ENCODE data around the gene ATG9B. TPM values are rescaled to one million over a fixed set of nuclear protein-coding genes. Genes with fewer than 3 reads are reported as not detected.

Gene ATG9B
- total RNA-seq, 2 experiments from 2014 or later = 3.5 to 4.6 TPM

GRCh38 chr7:151062399-151063211 lies 38.3 kb upstream of the ATG9B start:
- intact Hi-C loops (cut with micrococcal nuclease) = no loop called here
- H3K36me3 Mint-ChIP-seq = peaks cover 9% of the 10 kb centered on the region
- H3K27ac Mint-ChIP-seq = no peak overlapping the region
- no peak overlapping the region for H3K4me3 Mint-ChIP-seq
- ChIA-PET CTCF (interaction anchor here (0.8 to 1.3 kb wide), 2 partner anchors 34 to 78 kb away, joined by 3 read pairs; partner anchors contain the start of gene ABCB8), POLR2A (interaction anchor here (0.6 kb wide), 1 partner anchor 316 kb away, joined by 5 read pairs; no protein-coding TSS in a partner anchor)
- H3K9me3 Mint-ChIP-seq = no peaks in the 10 kb centered on the region
- H3K4me1 Mint-ChIP-seq (ENCODE audit: low read depth) = peaks cover 15% of the 10 kb centered on the region
- no peaks in the 10 kb centered on the region for H3K27me3 Mint-ChIP-seq
- no peak for DNase-seq

- Mint-ChIP-seq H3K4me3 (no peak overlapping the region), H3K9me3 (no peaks in the 10 kb centered on the region), H3K36me3 (peaks cover 6% of the 10 kb centered on the region), H3K4me1 (ENCODE audit: low read depth) (peaks cover 19% of the 10 kb centered on the region), H3K27me3 (no peaks in the 10 kb centered on the region), H3K27ac (no peak overlapping the region)
- POLR2A ChIA-PET = no interaction called here
- CTCF ChIA-PET = interaction anchor here (1.3 kb wide), 1 partner anchor 34 kb away, joined by 3 read pairs; the partner anchor contains the start of gene ABCB8
- no peak for DNase-seq
- intact Hi-C loops (cut with micrococcal nuclease) = no loop called here
Measured at GRCh38 chr7:151062111-151062398, 37.8 kb upstream of the ATG9B start.

DNA sequence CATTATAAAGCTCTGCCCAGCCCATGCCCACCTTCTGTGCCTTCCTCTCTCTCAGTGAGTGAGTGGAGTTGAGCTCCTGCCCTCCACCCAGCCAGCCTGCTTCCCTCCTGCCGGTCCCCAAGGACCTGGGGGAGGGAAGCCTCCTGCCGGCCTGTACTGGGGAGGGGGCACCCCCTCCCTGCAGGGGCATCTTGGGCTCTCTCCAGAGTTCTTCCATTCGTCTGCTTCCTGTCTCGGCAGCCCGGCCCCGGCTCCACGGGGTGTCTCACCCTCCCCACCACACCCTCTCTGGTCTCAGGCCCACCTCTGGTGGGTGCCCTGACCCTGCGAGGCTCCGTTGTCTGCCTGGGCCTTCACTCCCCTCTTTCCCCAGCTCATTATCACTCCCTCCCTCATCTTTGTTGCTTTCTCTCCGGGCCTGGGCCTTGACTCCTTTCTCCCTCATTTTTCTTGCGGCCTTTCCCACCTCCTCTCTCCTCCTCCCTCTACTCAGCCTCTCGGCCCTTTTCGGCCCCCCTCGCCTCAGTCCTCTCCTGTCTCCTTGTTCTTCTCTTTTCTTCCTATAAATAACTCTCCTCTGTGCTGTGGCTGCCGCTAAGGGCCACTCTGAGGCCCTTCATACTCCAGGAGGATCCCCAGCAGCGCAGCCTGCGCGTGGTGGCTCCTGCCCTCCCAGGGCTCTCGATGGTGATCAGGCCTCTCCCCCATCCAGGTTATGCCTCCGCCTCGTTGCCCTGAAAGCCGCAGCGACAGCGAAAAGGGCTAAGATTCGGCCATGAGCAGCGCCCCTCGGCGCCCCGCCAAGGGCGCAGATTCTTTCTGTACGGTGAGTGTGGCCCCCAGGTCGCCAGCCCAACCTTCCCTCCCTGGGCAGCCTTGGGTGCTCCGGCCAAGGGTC lies 37.2 kb upstream of the ATG9B start:
- POLR2A ChIA-PET = interaction anchor here (0.7 to 1.5 kb wide), 3 partner anchors 10 to 22 kb away, joined by 3 to 4 read pairs (median 3); partner anchors contain the start of gene TMUB1
- peak overlapping the region; percentile 89 for H3K4me3 Mint-ChIP-seq
- CTCF ChIA-PET = interaction anchor here (1.7 kb wide), 3 partner anchors 33 to 63 kb away, joined by 7 to 13 read pairs (median 7); partner anchors contain the start of gene ABCB8
- peaks cover 25% of the 10 kb centered on the region for H3K4me1 Mint-ChIP-seq (ENCODE audit: low read depth)
- H3K27me3 Mint-ChIP-seq = no peaks in the 10 kb centered on the region
- intact Hi-C loops (cut with micrococcal nuclease) = no loop called here
- no peaks in the 10 kb centered on the region for H3K9me3 Mint-ChIP-seq
- H3K27ac Mint-ChIP-seq = no peak overlapping the region
- peaks cover 6% of the 10 kb centered on the region for H3K36me3 Mint-ChIP-seq
- no peak for DNase-seq

- intact Hi-C loops (cut with micrococcal nuclease) = no loop called here
- DNase-seq = peak; percentile 38
- no peak overlapping the region for H3K27ac Mint-ChIP-seq
- no peaks in the 10 kb centered on the region for H3K27me3 Mint-ChIP-seq
- peak overlapping the region; percentile 89 for H3K4me3 Mint-ChIP-seq
- H3K36me3 Mint-ChIP-seq = peaks cover 5% of the 10 kb centered on the region
- POLR2A ChIA-PET = interaction anchor here (0.7 to 2.1 kb wide), 5 partner anchors 11 to 50 kb away, joined by 3 to 5 read pairs (median 3); partner anchors contain the start of gene TMUB1
- H3K4me1 Mint-ChIP-seq (ENCODE audit: low read depth) = peaks cover 25% of the 10 kb centered on the region
- CTCF ChIA-PET = interaction anchor here (0.8 to 1.9 kb wide), 8 partner anchors 10 to 64 kb away, joined by 3 to 13 read pairs (median 4); partner anchors contain the start of gene ABCB8
- no peaks in the 10 kb centered on the region for H3K9me3 Mint-ChIP-seq
Measured at GRCh38 chr7:151060416-151061212, 36.3 kb upstream of the ATG9B start.

DNA sequence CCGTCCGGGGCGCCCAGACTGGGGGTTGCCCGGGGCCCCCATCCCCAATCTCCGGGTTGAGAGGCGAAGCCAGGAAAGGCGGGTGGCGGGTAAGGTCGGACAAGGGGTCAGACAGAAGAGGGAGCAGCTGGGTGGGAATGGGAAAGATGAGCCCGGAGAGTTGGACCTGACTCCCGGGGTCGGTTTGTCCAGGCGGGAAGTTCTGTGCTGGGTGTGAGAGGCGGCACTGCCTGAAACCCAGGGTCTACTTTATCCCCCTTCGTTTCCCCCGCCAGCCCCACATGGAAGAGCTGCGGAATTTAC lies 35.8 kb upstream of the ATG9B start:
- no peaks in the 10 kb centered on the region for H3K27me3 Mint-ChIP-seq
- H3K4me1 Mint-ChIP-seq (ENCODE audit: low read depth) = peaks cover 25% of the 10 kb centered on the region
- ChIA-PET CTCF (interaction anchor here (0.8 to 1.9 kb wide), 8 partner anchors 9 to 64 kb away, joined by 3 to 13 read pairs (median 4); partner anchors contain the start of gene ABCB8), POLR2A (interaction anchor here (0.8 to 2.1 kb wide), 3 partner anchors 11 to 49 kb away, joined by 3 to 5 read pairs (median 4); no protein-coding TSS in a partner anchor)
- no peaks in the 10 kb centered on the region for H3K36me3 Mint-ChIP-seq
- peak overlapping the region; percentile 28 for H3K27ac Mint-ChIP-seq
- intact Hi-C loops (cut with micrococcal nuclease) = no loop called here
- H3K4me3 Mint-ChIP-seq = peak overlapping the region; percentile 89
- no peak for DNase-seq
- H3K9me3 Mint-ChIP-seq = no peaks in the 10 kb centered on the region

DNA sequence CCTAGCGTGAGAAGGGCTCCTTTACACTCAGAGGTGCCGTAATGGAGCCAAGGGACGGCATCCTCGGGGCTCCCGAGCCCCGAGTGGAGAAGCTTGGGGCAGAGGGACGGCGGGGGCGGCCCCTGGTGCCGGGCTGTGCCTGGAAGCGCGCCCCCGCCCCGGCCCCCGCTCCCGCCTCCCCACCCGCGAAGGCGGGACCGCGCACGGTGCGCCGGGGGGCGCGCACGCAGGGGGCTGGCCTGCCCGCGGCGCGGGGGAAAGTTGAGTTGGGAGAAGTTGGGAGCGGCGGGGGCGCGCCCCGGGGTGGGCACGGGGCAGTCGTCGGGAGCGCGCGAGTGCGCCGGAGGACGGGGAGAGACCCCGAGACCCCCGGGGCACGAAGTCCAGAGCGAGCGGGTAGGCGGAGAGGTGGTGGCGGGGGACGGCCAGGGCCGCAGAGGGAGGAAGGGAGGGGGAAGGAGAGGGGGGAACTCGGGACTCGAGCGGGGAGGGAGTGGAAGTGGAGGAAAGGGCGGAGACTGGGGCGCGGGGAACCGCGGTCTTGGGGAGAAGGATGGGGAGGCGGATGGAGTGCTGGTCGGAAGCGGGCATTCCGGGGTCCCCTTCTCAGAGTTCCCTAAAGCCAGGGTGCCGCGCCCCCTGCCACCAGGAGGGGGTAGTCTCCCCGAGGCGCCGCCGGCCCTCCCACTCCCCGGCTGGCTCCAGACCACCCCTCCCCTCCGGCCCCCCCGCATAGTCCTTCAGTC lies 35.2 kb upstream of the ATG9B start, which contains the start of gene SLC4A2:
SLC4A2 (plus strand) TSS at position 223 of the 746 bp plus-strand sequence. CDS start 2,399 bp downstream, outside the sequence.
- ChIA-PET CTCF (interaction anchor here (0.8 to 1.9 kb wide), 7 partner anchors 9 to 54 kb away, joined by 3 to 13 read pairs (median 5); partner anchors contain the start of gene ABCB8), POLR2A (interaction anchor here (0.6 to 2.1 kb wide), 3 partner anchors 13 to 48 kb away, joined by 3 to 5 read pairs (median 3); no protein-coding TSS in a partner anchor)
- H3K4me3 Mint-ChIP-seq = peak within 1 kb of the TSS; percentile 89
- H3K36me3 Mint-ChIP-seq = no peaks in the 10 kb centered on the region
- peaks cover 25% of the 10 kb centered on the region for H3K4me1 Mint-ChIP-seq (ENCODE audit: low read depth)
- no peaks in the 10 kb centered on the region for H3K9me3 Mint-ChIP-seq
- DNase-seq = peak; percentile 72
- intact Hi-C loops (cut with micrococcal nuclease) = loop anchor here (10.0 kb wide), 1 partner anchor 295 kb away; no protein-coding TSS in a partner anchor
- peak within 1 kb of the TSS; percentile 89 for H3K27ac Mint-ChIP-seq
- no peaks in the 10 kb centered on the region for H3K27me3 Mint-ChIP-seq

GRCh38 chr7:151058781-151059366 lies 34.6 kb upstream of the ATG9B start:
- Mint-ChIP-seq H3K9me3 (no peaks in the 10 kb centered on the region), H3K27me3 (no peaks in the 10 kb centered on the region), H3K36me3 (no peaks in the 10 kb centered on the region), H3K4me1 (ENCODE audit: low read depth) (peaks cover 25% of the 10 kb centered on the region), H3K4me3 (peak overlapping the region; percentile 89), H3K27ac (peak overlapping the region; percentile 89)
- ChIA-PET CTCF (interaction anchor here (1.0 to 1.9 kb wide), 3 partner anchors 8 to 31 kb away, joined by 3 to 10 read pairs (median 5); partner anchors contain the start of gene ABCB8), POLR2A (interaction anchor here (1.0 to 2.1 kb wide), 2 partner anchors 24 to 48 kb away, joined by 3 to 5 read pairs; partner anchors contain the start of gene TMUB1)
- peak; percentile 44 for DNase-seq
- intact Hi-C loops (cut with micrococcal nuclease) = loop anchor here (1.0 to 10.0 kb wide), 5 partner anchors 20 to 296 kb away; partner anchors contain the start of genes ABCB8, ABCF2 and FASTK

GRCh38 chr7:151057989-151058780 lies 33.9 kb upstream of the ATG9B start:
- peaks cover 25% of the 10 kb centered on the region for H3K4me1 Mint-ChIP-seq (ENCODE audit: low read depth)
- peak overlapping the region; percentile 89 for H3K27ac Mint-ChIP-seq
- H3K4me3 Mint-ChIP-seq = peak overlapping the region; percentile 89
- intact Hi-C loops (cut with micrococcal nuclease) = loop anchor here (1.0 to 10.0 kb wide), 5 partner anchors 19 to 297 kb away; partner anchors contain the start of genes ABCB8, ABCF2 and FASTK
- ChIA-PET CTCF (interaction anchor here (1.0 to 1.2 kb wide), 2 partner anchors 27 to 30 kb away, joined by 3 to 10 read pairs; partner anchors contain the start of gene ABCB8), POLR2A (interaction anchor here (0.5 to 2.1 kb wide), 3 partner anchors 25 to 169 kb away, joined by 3 to 5 read pairs (median 3); partner anchors contain the start of genes ABCF2 and TMUB1)
- H3K36me3 Mint-ChIP-seq = no peaks in the 10 kb centered on the region
- no peaks in the 10 kb centered on the region for H3K9me3 Mint-ChIP-seq
- DNase-seq = peak; percentile 98
- no peaks in the 10 kb centered on the region for H3K27me3 Mint-ChIP-seq

GRCh38 chr7:151057506-151057988 lies 33.3 kb upstream of the ATG9B start, which contains the start of gene CDK5:
TSS of gene CDK5 (minus strand) at chr7:151057897. CDS start at chr7:151057848, 49 bp downstream.
- POLR2A ChIA-PET = interaction anchor here (0.5 to 1.0 kb wide), 2 partner anchors 26 to 170 kb away, joined by 3 read pairs; partner anchors contain the start of genes ABCF2 and TMUB1
- Mint-ChIP-seq H3K9me3 (no peaks in the 10 kb centered on the region), H3K27ac (peak within 1 kb of the TSS; percentile 89), H3K27me3 (no peaks in the 10 kb centered on the region), H3K4me1 (ENCODE audit: low read depth) (peaks cover 26% of the 10 kb centered on the region), H3K36me3 (peaks cover 1% of the 10 kb centered on the region), H3K4me3 (peak within 1 kb of the TSS; percentile 89)
- CTCF ChIA-PET = no interaction called here
- no peak for DNase-seq
- intact Hi-C loops (cut with micrococcal nuclease) = loop anchor here (10.0 kb wide), 1 partner anchor 297 kb away; no protein-coding TSS in a partner anchor

Measured in activated CD4-positive, alpha-beta memory T cell treated with anti-CD3 and anti-CD28 coated beads for 36 hours (primary cell).